Adrenal gland (tissue), 12 donors: ENCODE results near the gene RGS3. TPM values are rescaled to one million over a fixed set of nuclear protein-coding genes. Genes with fewer than 3 reads are reported as not detected.

ENCODE experiments used
- DNase-seq, 7 donors: peaks; one replicate each; pipeline ENCODE4 v3.0.0-alpha.2; 2019 to 2020
- H3K27ac ChIP-seq, 5 donors: fragments of 200-600 bp; sonication (generic) in 4 of 5; 1 replicate in 3 of 5; 2 replicates in 2 of 5; pipeline versions ENCODE4 v1.5.1 to v1.8.0; 2016 to 2020; ENCODE audit warnings: mild to moderate bottlenecking in 1 of 5
- H3K27me3 ChIP-seq: fragments of 200-600 bp; 2 replicates; pipeline ENCODE4 v1.8.0; 2021
- H3K36me3 ChIP-seq, 2 donors: fragments of 200-600 bp; replicated peaks in 1 of 2; 1 replicate in 1 of 2; 2 replicates in 1 of 2; pipeline versions ENCODE4 v1.5.1 to v1.8.0; 2018 to 2022
- H3K4me1 ChIP-seq, 2 donors: fragments of 200-600 bp; replicated peaks in 1 of 2; 1 replicate in 1 of 2; 2 replicates in 1 of 2; pipeline versions ENCODE4 v1.5.1 to v1.8.0; 2018 to 2021
- H3K4me3 ChIP-seq, 4 donors: fragments of 200-600 bp; sonication (generic) in 3 of 4; one replicate each; pipeline ENCODE4 v1.5.1; 2016 to 2018
- H3K9me3 ChIP-seq, 3 donors: fragments of 200-600 bp; sonication (generic) in 1 of 3; replicated peaks in 1 of 3; 1 replicate in 2 of 3; 2 replicates in 1 of 3; pipeline versions ENCODE4 v1.5.1 to v1.8.0; 2016 to 2021
- POLR2A ChIP-seq, 2 donors: fragments of 450-650 bp; IDR thresholded peaks; one replicate each; pipeline ENCODE4 v1.6.1; 2017; ENCODE audit warnings: antibody characterized with exemption in 2 of 2, mild to moderate bottlenecking in 2 of 2, moderate library complexity in 1 of 2
- WGBS, 4 donors: extraction: QIAGEN DNeasy Blood & Tissue Kit in 2 of 4; methylation state at CpG; one replicate each; pipeline versions ENCODE4 v1.1.5 to v1.1.7; 2013 to 2017; 5-methylcytosine and 5-hydroxymethylcytosine counted together
- intact Hi-C, 2 donors: fragments of 100-400 bp; cut with DNase I; formaldehyde crosslinking; loops; one replicate each; pipeline versions ENCODE4 v1.14.1 to v1.15.0; 2022 to 2023
- polyA plus RNA-seq, 3 donors: library from polyadenylated mRNA; stranded (reverse); fragments of 200-250 nt in 2 of 3; fragments of 350-450 nt in 1 of 3; fragmentation: Illumina TruSeq in 1 of 3; extraction: RNeasy Lipid Tissue Mini Kit (QIAGEN cat#74804) in 1 of 3; gene quantifications; one replicate each; pipeline ENCODE4 v1.2.3, GENCODE V29; 2013 to 2014
- total RNA-seq, 9 donors: library from RNA; depleted of rRNA in 4 of 9; stranded (reverse); fragments of >200 nt in 4 of 9; fragments of 120-200 nt in 1 of 9; fragmentation: NEBNext Ultra II Directional in 1 of 9; extraction: Animal tissue kit (Norgen Biotek cat#: 25700) in 1 of 9; gene quantifications; one replicate each; pipeline versions ENCODE4 v1.1.0 to v1.2.4, GENCODE V29; 2013 to 2023
- TF ChIP-seq, protein P1 (sequence below), 6 experiments: fragments of 450-650 bp in 4 of 6; fragments of 200-600 bp in 2 of 6; sonication (generic) in 1 of 6; IDR thresholded peaks; 1 replicate in 5 of 6; 2 replicates in 1 of 6; pipeline versions ENCODE4 v1.5.1 to v1.8.0; 2016 to 2021; ENCODE audit warnings: antibody characterized with exemption in 6 of 6, mild to moderate bottlenecking in 2 of 6, moderate library complexity in 1 of 6
- donor health status: healthy with polysubstance abuse.
- donor health status: Bipolar disorder and iron deficiency.
- donor health status: DM: yes; HTN: yes; CAD: no.
- donor health status: DM: no; HTN: no; CAD: no.
- donor health status: DM: no; HTN: no; CAD: no.
- donor health status: DM: yes; HTN: yes; CAD: no.

RGS3 gene
- total and polyA plus RNA-seq, 12 donors, result 34.5 to 126 (median 65.6) TPM

- Histone ChIP-seq H3K9me3 (no peaks in the 10 kb centered on the region), H3K36me3 (peaks cover 0 to 16% of the 10 kb centered on the region in 2 donors), H3K27me3 (no peaks in the 10 kb centered on the region), H3K4me1 (peaks cover 0 to 31% of the 10 kb centered on the region in 2 donors), H3K4me3 (no peak overlapping the region), H3K27ac (peak overlapping the region in 3 of 5 donors; percentile 8 to 75 (median 38))
- no peak for DNase-seq
- intact Hi-C loops, result loop anchor here in 1 of 2 donors (2.0 kb wide), 1 partner anchor 140 kb away; no protein-coding TSS in a partner anchor
- TF ChIP-seq POLR2A (IDR thresholded peaks at IDR 0.05), result no peak
- TF ChIP-seq, protein P1, sequence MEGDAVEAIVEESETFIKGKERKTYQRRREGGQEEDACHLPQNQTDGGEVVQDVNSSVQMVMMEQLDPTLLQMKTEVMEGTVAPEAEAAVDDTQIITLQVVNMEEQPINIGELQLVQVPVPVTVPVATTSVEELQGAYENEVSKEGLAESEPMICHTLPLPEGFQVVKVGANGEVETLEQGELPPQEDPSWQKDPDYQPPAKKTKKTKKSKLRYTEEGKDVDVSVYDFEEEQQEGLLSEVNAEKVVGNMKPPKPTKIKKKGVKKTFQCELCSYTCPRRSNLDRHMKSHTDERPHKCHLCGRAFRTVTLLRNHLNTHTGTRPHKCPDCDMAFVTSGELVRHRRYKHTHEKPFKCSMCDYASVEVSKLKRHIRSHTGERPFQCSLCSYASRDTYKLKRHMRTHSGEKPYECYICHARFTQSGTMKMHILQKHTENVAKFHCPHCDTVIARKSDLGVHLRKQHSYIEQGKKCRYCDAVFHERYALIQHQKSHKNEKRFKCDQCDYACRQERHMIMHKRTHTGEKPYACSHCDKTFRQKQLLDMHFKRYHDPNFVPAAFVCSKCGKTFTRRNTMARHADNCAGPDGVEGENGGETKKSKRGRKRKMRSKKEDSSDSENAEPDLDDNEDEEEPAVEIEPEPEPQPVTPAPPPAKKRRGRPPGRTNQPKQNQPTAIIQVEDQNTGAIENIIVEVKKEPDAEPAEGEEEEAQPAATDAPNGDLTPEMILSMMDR (IDR thresholded peaks at IDR 0.05), result no peak
- WGBS, 4 donors, result 62 to 83% (median 71%) methylated on average over 13 of the region's 13 CpGs
Measured at GRCh38 chr9:113588242-113588810, 124.8 kb downstream of the RGS3 start.

GRCh38 chr9:113588936-113589335 lies 125.4 kb downstream of the RGS3 start:
- peak overlapping the region in 2 of 5 donors; percentile 38 to 75 for H3K27ac ChIP-seq
- no peak for TF ChIP-seq POLR2A (IDR thresholded peaks at IDR 0.05)
- TF ChIP-seq, protein P1 (IDR thresholded peaks at IDR 0.05), result no peak
- peaks cover 0 to 10% of the 10 kb centered on the region in 2 donors for H3K36me3 ChIP-seq
- 50 to 67% (median 61%) methylated on average over 1 of the region's 1 CpG; no CpG with 5 or more reads in 1 of the 4 donors for WGBS, 4 donors
- intact Hi-C loops, result loop anchor here in 1 of 2 donors (2.0 kb wide), 1 partner anchor 140 kb away; no protein-coding TSS in a partner anchor
- H3K4me1 ChIP-seq, result peaks cover 3 to 34% of the 10 kb centered on the region in 2 donors
- no peaks in the 10 kb centered on the region for H3K9me3 ChIP-seq
- DNase-seq, result no peak
- no peak overlapping the region for H3K4me3 ChIP-seq
- no peaks in the 10 kb centered on the region for H3K27me3 ChIP-seq

DNA sequence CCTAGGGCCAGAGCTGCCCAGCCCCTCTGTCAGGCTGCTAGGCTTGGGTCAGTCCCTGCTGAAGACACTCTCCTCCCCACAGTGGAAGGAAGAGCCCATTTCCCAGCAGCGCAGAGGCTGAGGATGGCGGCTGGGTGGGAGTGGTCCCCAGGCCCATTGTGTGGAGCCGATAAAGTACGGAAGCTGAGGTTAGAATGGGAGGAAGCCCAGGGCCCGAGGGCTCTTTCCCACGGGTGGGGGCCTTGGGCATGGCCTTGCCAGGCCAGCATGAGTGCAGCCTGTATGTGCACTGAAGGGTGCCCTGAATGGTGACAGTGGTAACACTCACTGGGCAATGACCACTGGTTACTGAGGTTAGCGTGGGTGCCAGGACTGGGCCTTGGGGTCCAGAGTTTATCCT lies 125.9 kb downstream of the RGS3 start:
- WGBS, 4 donors, result 48 to 71% (median 55%) methylated on average over 7 of the region's 7 CpGs
- peak in 1 of 7 donors; percentile 42 for DNase-seq
- Histone ChIP-seq H3K4me3 (no peak overlapping the region), H3K36me3 (peaks cover 0 to 6% of the 10 kb centered on the region in 2 donors), H3K27ac (peak overlapping the region in 2 of 5 donors; percentile 38 to 75), H3K9me3 (no peaks in the 10 kb centered on the region), H3K27me3 (no peaks in the 10 kb centered on the region), H3K4me1 (peaks cover 3 to 34% of the 10 kb centered on the region in 2 donors)
- intact Hi-C loops, result loop anchor here in 1 of 2 donors (2.0 kb wide), 1 partner anchor 141 kb away; no protein-coding TSS in a partner anchor
- no peak for TF ChIP-seq POLR2A (IDR thresholded peaks at IDR 0.05)
- TF ChIP-seq, protein P1 (IDR thresholded peaks at IDR 0.05), result no peak

DNA sequence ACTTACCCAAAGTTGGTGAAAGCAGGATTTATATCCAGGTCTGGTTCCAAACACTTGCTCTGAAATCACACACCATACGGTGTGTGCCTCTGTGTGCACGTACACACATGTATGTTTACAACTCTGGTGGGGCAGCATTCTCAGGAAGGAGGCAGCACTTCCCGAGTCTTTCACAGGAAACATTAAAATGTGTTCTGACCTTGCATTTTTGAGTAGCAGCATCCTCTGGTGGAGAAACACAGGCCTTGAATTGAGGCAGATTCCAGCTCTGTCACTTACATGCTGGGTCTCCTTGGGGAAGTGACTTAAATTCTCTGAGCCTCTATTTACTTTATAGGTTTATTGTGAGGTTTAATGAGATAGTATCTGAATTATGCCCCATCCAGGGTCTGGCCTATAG lies 126.4 kb downstream of the RGS3 start:
- H3K4me3 ChIP-seq, result no peak overlapping the region
- 19 to 29% (median 26%) methylated on average over 3 of the region's 3 CpGs for WGBS, 4 donors
- no peak for TF ChIP-seq POLR2A (IDR thresholded peaks at IDR 0.05)
- TF ChIP-seq, protein P1 (IDR thresholded peaks at IDR 0.05), result peak; percentile 36 to 91 (median 78)
- DNase-seq, result peak in 1 of 7 donors; percentile 59
- peak overlapping the region in 2 of 5 donors; percentile 38 to 75 for H3K27ac ChIP-seq
- H3K36me3 ChIP-seq, result peaks cover 0 to under 1% of the 10 kb centered on the region in 2 donors
- H3K9me3 ChIP-seq, result no peaks in the 10 kb centered on the region
- H3K27me3 ChIP-seq, result no peaks in the 10 kb centered on the region
- intact Hi-C loops, result loop anchor here (2.0 kb wide), 2 partner anchors 65 to 141 kb away; no protein-coding TSS in a partner anchor
- H3K4me1 ChIP-seq, result peaks cover 3 to 34% of the 10 kb centered on the region in 2 donors
